ENCODE results near the gene NOP53. TPM values are rescaled to one million over a fixed set of nuclear protein-coding genes. Genes with fewer than 3 reads are reported as not detected.

NOP53 gene
- total and polyA plus RNA-seq, 2 of the 13 experiments (the other 11 are each of a cell fraction or from before 2014, with no cell fraction given) = 53.9 to 141 TPM

GRCh38 chr19:47765523-47766358 lies 20.4 kb downstream of the NOP53 start (continued):
- TF ChIP-seq ZNF574 (CRISPR knock-in tag; IDR thresholded peaks at IDR 0.05) (0 out of 2 replicates have a peak, but pooled peaks have one; percentile 23), NFRKB (IDR thresholded peaks at IDR 0.05) (no peak), IKZF1 (IDR thresholded peaks at IDR 0.05) (no peak), ZNF577 (CRISPR knock-in tag; IDR thresholded peaks at IDR 0.05; ENCODE audit: borderline replicate concordance, low read depth) (no peak), MTERF4 (CRISPR knock-in tag; IDR thresholded peaks at IDR 0.05) (0 out of 2 replicates have a peak, but pooled peaks have one; percentile 25), PAXIP1 (CRISPR knock-in tag; conservative IDR thresholded peaks at IDR 0.05) (no peak), PLSCR1 (CRISPR knock-in tag; IDR thresholded peaks at IDR 0.05; ENCODE audit: borderline replicate concordance) (no peak), GTF2F1 (IDR thresholded peaks at IDR 0.05; ENCODE audit: low read length) (no peak), RXRA (CRISPR knock-in tag; IDR thresholded peaks at IDR 0.05) (peak; percentile 54; the same call in 1 of the 2 replicates), CHCHD3 (CRISPR knock-in tag; IDR thresholded peaks at IDR 0.05) (no peak), HNF1A (IDR thresholded peaks at IDR 0.05; ENCODE audit: low read depth) (no peak), HNF1A (CRISPR knock-in tag; IDR thresholded peaks at IDR 0.05; ENCODE audit: borderline replicate concordance) (peak; percentile 16; the same call in 1 of the 2 replicates)
